Mucosa of stomach (tissue), 1 donor: ENCODE results near the gene SFXN5.

Experiments
- H3K27me3 ChIP-seq: one replicate; pipeline ENCODE4 v1.7.0; 2013; ENCODE audit warnings: mild to moderate bottlenecking, low read length; ENCODE audit not compliant: control insufficient read depth, insufficient read depth
- H3K36me3 ChIP-seq: one replicate; pipeline ENCODE4 v1.7.0; 2013; ENCODE audit warnings: low read length; ENCODE audit not compliant: control insufficient read depth, insufficient read depth
- H3K4me1 ChIP-seq: one replicate; pipeline ENCODE4 v1.7.0; 2013; ENCODE audit warnings: mild to moderate bottlenecking, low read length; ENCODE audit not compliant: control insufficient read depth, insufficient read depth
- H3K4me3 ChIP-seq: one replicate; pipeline ENCODE4 v1.7.0; 2013; ENCODE audit warnings: low read length
- H3K9ac ChIP-seq: one replicate; pipeline ENCODE4 v1.7.0; 2013; ENCODE audit warnings: mild to moderate bottlenecking, low read length, moderate library complexity
- H3K9me3 ChIP-seq: one replicate; pipeline ENCODE4 v1.7.0; 2013; ENCODE audit warnings: mild to moderate bottlenecking, low read length, moderate library complexity; ENCODE audit not compliant: control insufficient read depth
- donor health status: Pancreatic carcinoma.

Gene SFXN5

DNA sequence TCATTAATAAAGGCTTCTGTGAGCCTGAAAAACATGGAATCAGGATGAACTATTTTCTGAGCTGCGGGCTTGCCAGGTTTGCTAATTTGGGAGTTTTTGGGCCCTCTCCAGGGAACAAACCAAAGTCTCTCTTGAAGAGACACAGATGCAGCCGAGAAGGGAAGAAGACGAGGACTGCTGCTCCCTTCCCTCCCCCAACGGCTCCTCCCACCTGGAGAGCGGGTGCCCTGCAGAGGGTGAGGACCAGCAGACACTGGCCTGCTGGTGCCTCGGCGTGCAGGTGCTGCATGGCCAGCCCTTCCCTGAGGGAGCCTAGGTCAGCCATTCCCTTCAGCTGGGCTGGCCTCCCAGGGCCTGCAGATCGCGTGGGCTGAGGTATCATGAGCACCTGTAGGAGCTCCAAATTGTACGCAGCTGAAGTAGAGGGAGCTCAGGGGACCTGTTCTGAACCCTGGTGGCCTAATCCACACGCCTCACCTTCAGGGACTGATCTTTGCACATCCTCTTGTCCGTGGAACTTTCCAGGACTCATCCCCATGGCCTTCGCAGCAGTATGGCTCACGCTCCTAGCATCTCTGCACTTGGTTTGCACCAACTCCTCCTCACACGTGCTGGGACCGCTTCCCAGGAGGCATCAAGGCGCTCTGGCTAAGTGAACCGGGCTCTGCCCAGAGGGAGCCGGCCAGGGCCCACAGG is 134.7 kb downstream of the SFXN5 start:
- H3K36me3 ChIP-seq, result no peaks in the 10 kb centered on the region
- H3K4me3 ChIP-seq, result no peak overlapping the region
- H3K27me3 ChIP-seq, result peaks cover 29% of the 10 kb centered on the region
- no peaks in the 10 kb centered on the region for H3K9me3 ChIP-seq
- no peak overlapping the region for H3K9ac ChIP-seq
- peaks cover 10% of the 10 kb centered on the region for H3K4me1 ChIP-seq

DNA sequence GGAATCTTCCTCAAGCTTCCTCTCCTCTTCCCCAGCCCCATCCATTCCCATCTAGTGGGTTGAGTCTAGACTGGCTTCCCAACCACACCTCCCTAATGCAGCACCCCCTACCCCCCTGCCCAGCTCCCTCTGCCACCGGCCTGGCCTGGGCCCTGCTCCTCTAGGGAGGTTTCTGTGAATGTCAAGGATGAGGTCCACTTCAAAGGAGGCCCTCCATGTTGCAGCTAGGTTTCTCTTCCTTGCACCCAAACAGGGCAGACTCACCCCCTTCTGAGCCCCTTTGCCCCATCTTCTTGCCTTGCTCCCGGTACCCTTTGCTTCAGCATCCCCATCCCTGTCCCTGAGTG is 135.9 kb downstream of the SFXN5 start:
- no peak overlapping the region for H3K4me3 ChIP-seq
- H3K27me3 ChIP-seq, result peaks cover 31% of the 10 kb centered on the region

DNA sequence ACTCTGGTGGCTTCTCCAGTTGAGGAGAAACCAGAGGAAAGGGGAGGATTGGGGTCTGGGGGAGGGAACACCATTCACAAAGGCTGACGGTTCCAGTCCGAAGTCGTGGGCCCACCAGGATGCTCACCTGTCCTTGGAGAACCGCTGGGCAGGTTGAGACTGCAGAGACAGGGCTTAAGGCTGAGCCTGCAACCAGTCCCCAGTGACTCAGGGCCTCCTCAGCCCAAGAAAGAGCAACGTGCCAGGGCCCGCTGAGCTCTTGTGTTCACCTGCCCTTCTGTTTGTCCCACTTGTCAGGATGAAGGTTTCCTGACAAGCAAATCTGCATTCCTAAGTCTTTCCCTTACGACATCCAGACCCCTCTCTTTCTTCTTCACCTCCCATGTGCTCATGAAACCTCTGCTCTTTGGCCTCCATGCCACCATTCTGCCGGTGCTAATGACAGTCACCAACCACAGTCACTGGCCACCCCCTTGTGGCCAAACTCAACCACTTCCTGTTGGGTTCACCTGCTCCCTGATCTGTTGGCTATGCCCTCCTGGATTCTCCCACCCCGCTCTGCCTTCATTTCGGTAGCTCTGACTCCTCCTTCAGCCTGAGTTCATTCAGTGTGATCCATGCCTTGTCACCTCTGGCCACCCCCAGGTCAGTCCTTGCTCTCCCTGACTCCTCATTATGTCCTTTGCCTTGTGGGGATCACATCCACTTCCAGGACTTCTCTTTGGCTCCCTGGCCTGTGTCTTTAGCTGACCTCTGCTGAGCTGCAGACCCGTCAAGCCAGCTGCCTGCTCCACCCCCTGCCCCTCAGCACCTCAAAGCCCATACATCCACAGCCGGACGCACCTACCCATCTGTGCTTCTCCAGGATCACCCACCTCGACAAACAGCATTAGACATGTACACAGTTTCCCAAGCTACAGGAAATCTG is 136.6 kb downstream of the SFXN5 start:
- Histone ChIP-seq H3K36me3 (no peaks in the 10 kb centered on the region), H3K27me3 (peaks cover 37% of the 10 kb centered on the region), H3K9ac (no peak overlapping the region), H3K4me3 (no peak overlapping the region), H3K9me3 (no peaks in the 10 kb centered on the region), H3K4me1 (peaks cover 10% of the 10 kb centered on the region)

More for the DNA sequence above, 135.9 kb downstream of the SFXN5 start:
- Histone ChIP-seq H3K9me3 (no peaks in the 10 kb centered on the region), H3K9ac (no peak overlapping the region), H3K36me3 (no peaks in the 10 kb centered on the region), H3K4me1 (peaks cover 10% of the 10 kb centered on the region)

GRCh38 chr2:72933646-72934151 is 137.8 kb downstream of the SFXN5 start:
- Histone ChIP-seq H3K9ac (no peak overlapping the region), H3K4me1 (peaks cover 10% of the 10 kb centered on the region), H3K27me3 (peaks cover 49% of the 10 kb centered on the region), H3K36me3 (no peaks in the 10 kb centered on the region), H3K9me3 (no peaks in the 10 kb centered on the region), H3K4me3 (no peak overlapping the region)

DNA sequence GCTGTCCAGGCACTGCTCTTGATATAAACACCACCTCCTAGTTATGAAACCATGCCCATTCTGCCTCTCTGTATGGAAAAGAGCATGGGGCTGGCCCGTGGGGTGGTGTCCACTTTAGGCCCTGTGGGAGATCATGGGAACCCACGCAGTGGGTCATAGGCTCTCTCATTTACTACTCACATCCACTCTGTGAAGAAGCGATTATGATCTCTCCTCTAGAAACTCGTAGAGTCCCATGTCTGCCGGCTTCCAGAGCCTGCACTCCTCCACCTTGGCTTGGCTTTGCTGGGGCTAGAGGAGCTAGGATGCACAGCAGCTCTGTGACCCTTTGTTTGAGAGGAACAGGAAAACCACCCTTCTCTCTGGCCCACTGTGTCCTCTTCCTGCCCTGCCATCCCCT is 138.3 kb downstream of the SFXN5 start:
- peaks cover 10% of the 10 kb centered on the region for H3K4me1 ChIP-seq
- peaks cover 54% of the 10 kb centered on the region for H3K27me3 ChIP-seq
- H3K36me3 ChIP-seq, result no peaks in the 10 kb centered on the region
- H3K4me3 ChIP-seq, result no peak overlapping the region
- no peak overlapping the region for H3K9ac ChIP-seq
- H3K9me3 ChIP-seq, result no peaks in the 10 kb centered on the region

DNA sequence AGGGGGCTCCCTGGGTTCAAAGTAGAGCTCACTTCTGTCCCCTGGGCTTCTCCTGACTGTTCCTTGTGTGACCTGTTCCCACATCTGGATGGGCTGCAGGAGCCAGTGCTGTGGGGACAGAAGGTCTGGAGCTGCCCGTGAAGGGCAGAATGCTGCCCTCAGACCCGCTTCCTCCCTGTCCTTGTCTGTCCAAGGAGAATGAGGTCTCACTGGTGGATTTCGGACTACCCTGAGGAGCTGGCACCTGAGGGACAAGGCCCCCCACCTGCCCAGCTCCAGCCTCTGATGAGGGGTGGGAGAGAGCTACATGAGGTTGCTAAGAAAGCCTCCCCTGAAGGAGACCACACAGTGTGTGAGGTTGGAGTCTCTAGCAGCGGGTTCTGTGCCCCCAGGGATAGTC is 138.7 kb downstream of the SFXN5 start:
- Histone ChIP-seq H3K9me3 (no peaks in the 10 kb centered on the region), H3K36me3 (no peaks in the 10 kb centered on the region), H3K4me3 (no peak overlapping the region), H3K9ac (no peak overlapping the region), H3K27me3 (peaks cover 55% of the 10 kb centered on the region), H3K4me1 (peaks cover 10% of the 10 kb centered on the region)

- no peaks in the 10 kb centered on the region for H3K36me3 ChIP-seq
- H3K27me3 ChIP-seq, result peaks cover 58% of the 10 kb centered on the region
- no peaks in the 10 kb centered on the region for H3K9me3 ChIP-seq
- no peak overlapping the region for H3K4me3 ChIP-seq
- no peak overlapping the region for H3K9ac ChIP-seq
- H3K4me1 ChIP-seq, result peaks cover 10% of the 10 kb centered on the region
These were observed 139.3 kb downstream of the SFXN5 start for GRCh38 chr2:72932045-72932740.

- Histone ChIP-seq H3K4me3 (no peak overlapping the region), H3K9ac (no peak overlapping the region), H3K4me1 (peaks cover 10% of the 10 kb centered on the region), H3K36me3 (no peaks in the 10 kb centered on the region), H3K9me3 (no peaks in the 10 kb centered on the region), H3K27me3 (peaks cover 66% of the 10 kb centered on the region)
These were observed 140.1 kb downstream of the SFXN5 start for GRCh38 chr2:72931280-72931910.

DNA sequence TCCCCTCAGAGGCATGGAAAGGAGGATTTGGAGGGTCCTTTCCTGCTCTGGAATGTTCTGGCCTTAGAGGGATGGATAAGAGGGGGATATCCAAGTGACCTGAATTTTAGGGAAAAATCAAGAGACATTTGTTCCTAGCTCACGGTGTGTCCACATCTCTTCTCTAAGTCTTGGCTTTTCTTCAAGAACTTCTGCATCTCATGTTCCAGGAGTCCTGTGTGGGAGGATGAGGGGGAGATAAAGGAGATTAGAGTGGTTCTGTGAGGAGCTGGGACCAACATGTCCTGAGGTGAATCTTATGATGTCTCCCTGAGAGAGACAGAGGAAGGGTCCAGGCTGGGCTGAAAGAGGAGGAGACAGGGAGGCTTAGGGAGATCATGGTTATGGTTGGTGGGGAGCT is 142.5 kb downstream of the SFXN5 start:
- Histone ChIP-seq H3K4me3 (no peak overlapping the region), H3K27me3 (peaks cover 80% of the 10 kb centered on the region), H3K9ac (no peak overlapping the region), H3K4me1 (peaks cover 16% of the 10 kb centered on the region), H3K36me3 (no peaks in the 10 kb centered on the region), H3K9me3 (no peaks in the 10 kb centered on the region)

- H3K36me3 ChIP-seq, result no peaks in the 10 kb centered on the region
- H3K4me3 ChIP-seq, result no peak overlapping the region
- peaks cover 14% of the 10 kb centered on the region for H3K4me1 ChIP-seq
- no peaks in the 10 kb centered on the region for H3K9me3 ChIP-seq
- H3K27me3 ChIP-seq, result peaks cover 85% of the 10 kb centered on the region
- no peak overlapping the region for H3K9ac ChIP-seq
These were observed 143.6 kb downstream of the SFXN5 start for GRCh38 chr2:72927619-72928550.
